Measurements from ENCODE around the gene PHACTR4.

The PHACTR4 gene

GRCh38 chr1:28518745-28519341 lies 149.3 kb downstream of the PHACTR4 start (continued):
- TF ChIP-seq BCL6B (tag by site-specific recombination; IDR thresholded peaks at IDR 0.05) (no peak), ZBTB1 (tag by site-specific recombination; IDR thresholded peaks at IDR 0.05) (0 out of 2 replicates have a peak, but pooled peaks have one; percentile 31), ZNF350 (tag by site-specific recombination; IDR thresholded peaks at IDR 0.05) (no peak), ZNF76 (tag by site-specific recombination; IDR thresholded peaks at IDR 0.05; ENCODE audit: borderline replicate concordance, low read depth) (no peak), ZNF704 (tag by site-specific recombination; IDR thresholded peaks at IDR 0.05) (no peak), ZNF398 (tag by site-specific recombination; IDR thresholded peaks at IDR 0.05) (no peak), ZNF24 (tag by site-specific recombination; IDR thresholded peaks at IDR 0.05) (no peak), ZBTB44 (tag by site-specific recombination; IDR thresholded peaks at IDR 0.05) (no peak), ZNF2 (tag by site-specific recombination; IDR thresholded peaks at IDR 0.05) (0 out of 2 replicates have a peak, but pooled peaks have one; percentile 46), MEIS1 (CRISPR knock-in tag; IDR thresholded peaks at IDR 0.05; ENCODE audit: borderline replicate concordance) (no peak), ZBTB21 (tag by site-specific recombination; IDR thresholded peaks at IDR 0.05) (peak; percentile 46; the same call in 1 of the 2 replicates), ZNF473 (tag by site-specific recombination; IDR thresholded peaks at IDR 0.05) (no peak), CTCF (tag by site-specific recombination; IDR thresholded peaks at IDR 0.05) (peak; percentile 6; the same call in 1 of the 2 replicates), TCF7L2 (IDR thresholded peaks at IDR 0.05; ENCODE audit: borderline replicate concordance, low read depth, low read length) (no peak), ZFP37 (tag by site-specific recombination; IDR thresholded peaks at IDR 0.05) (peak; percentile 64; the same call in 1 of the 2 replicates), TSHZ1 (tag by site-specific recombination; IDR thresholded peaks at IDR 0.05; ENCODE audit: borderline replicate concordance) (0 out of 2 replicates have a peak, but pooled peaks have one; percentile 4), ZNF354C (tag by site-specific recombination; IDR thresholded peaks at IDR 0.05; ENCODE audit: borderline replicate concordance, low read depth) (no peak), ZBTB7A (tag by site-specific recombination; IDR thresholded peaks at IDR 0.05; ENCODE audit: low read depth) (peak; percentile 44; the same call in 1 of the 2 replicates), ZNF223 (tag by site-specific recombination; IDR thresholded peaks at IDR 0.05) (peak; percentile 81; the same call in 1 of the 2 replicates), PRDM6 (tag by site-specific recombination; IDR thresholded peaks at IDR 0.05) (no peak), ZNF112 (tag by site-specific recombination; IDR thresholded peaks at IDR 0.05) (no peak), MZF1 (tag by site-specific recombination; IDR thresholded peaks at IDR 0.05; ENCODE audit: borderline replicate concordance) (no peak), ZNF341 (tag by site-specific recombination; IDR thresholded peaks at IDR 0.05; ENCODE audit: low read depth) (peak; percentile 80), TRIM28 (IDR thresholded peaks at IDR 0.05; ENCODE audit: borderline replicate concordance, low read length) (no peak)

All from HEK293 (cell line).